ENCODE results near the gene ENG. TPM values are rescaled to one million over a fixed set of nuclear protein-coding genes. Genes with fewer than 3 reads are reported as not detected.
"Not testable (repeated sequence)": the region's sequence is repeated elsewhere in the genome, so short reads cannot be mapped to it uniquely, and the experiment has no call there.

The ENG gene
- polyA plus RNA-seq, 3 donors: 72.5 to 78.1 (median 74.0) TPM

- DNase-seq (ENCODE audit: low read depth in 3 of 3, low spot score in 2 of 3): no peak
Observed at GRCh38 chr9:127878652-127879390, 24.4 kb upstream of the ENG start.

- DNase-seq (ENCODE audit: low read depth in 3 of 3, low spot score in 2 of 3): no peak
Observed at GRCh38 chr9:127878001-127878651, 23.7 kb upstream of the ENG start.

GRCh38 chr9:127877566-127877998 is 23.1 kb upstream of the ENG start, which contains the start of gene AK1:
AK1 (minus strand) TSS chr9:127877675; CDS start chr9:127874617, 3,058 bp downstream.
- no peak for DNase-seq (ENCODE audit: low read depth in 3 of 3, low spot score in 2 of 3)

- DNase-seq (ENCODE audit: low read depth in 3 of 3, low spot score in 2 of 3): no peak
Observed at GRCh38 chr9:127876764-127877562, 22.5 kb upstream of the ENG start.

- no peak for DNase-seq (ENCODE audit: low read depth in 3 of 3, low spot score in 2 of 3)
Observed at GRCh38 chr9:127876026-127876763, 21.7 kb upstream of the ENG start.

GRCh38 chr9:127875306-127875966 is 21.0 kb upstream of the ENG start:
- DNase-seq (ENCODE audit: low read depth in 3 of 3, low spot score in 2 of 3): no peak

- no peak for DNase-seq (ENCODE audit: low read depth in 3 of 3, low spot score in 2 of 3)
Observed at GRCh38 chr9:127874301-127875221, 20.1 kb upstream of the ENG start.

GRCh38 chr9:127873886-127874285 is 19.4 kb upstream of the ENG start:
- DNase-seq (ENCODE audit: low read depth in 3 of 3, low spot score in 2 of 3): no peak

GRCh38 chr9:127873223-127873691 is 18.8 kb upstream of the ENG start:
- DNase-seq (ENCODE audit: low read depth in 3 of 3, low spot score in 2 of 3): no peak

- no peak for DNase-seq (ENCODE audit: low read depth in 3 of 3, low spot score in 2 of 3)
Observed at GRCh38 chr9:127872369-127873222, 18.1 kb upstream of the ENG start.

- no peak for DNase-seq (ENCODE audit: low read depth in 3 of 3, low spot score in 2 of 3)
Observed at GRCh38 chr9:127871531-127871930, 17.1 kb upstream of the ENG start.

GRCh38 chr9:127870887-127871286 is 16.4 kb upstream of the ENG start:
- DNase-seq (ENCODE audit: low read depth in 3 of 3, low spot score in 2 of 3): no peak

GRCh38 chr9:127870153-127870491 is 15.7 kb upstream of the ENG start:
- not testable (repeated sequence) for DNase-seq (ENCODE audit: low read depth in 3 of 3, low spot score in 2 of 3)

GRCh38 chr9:127869310-127870152 is 15.1 kb upstream of the ENG start:
- peak in 1 of 3 donors; percentile 70 for DNase-seq (ENCODE audit: low read depth in 3 of 3, low spot score in 2 of 3)

GRCh38 chr9:127868278-127868902 is 13.9 kb upstream of the ENG start:
- no peak for DNase-seq (ENCODE audit: low read depth in 3 of 3, low spot score in 2 of 3)

- DNase-seq (ENCODE audit: low read depth in 3 of 3, low spot score in 2 of 3): no peak
Observed at GRCh38 chr9:127867356-127868277, 13.2 kb upstream of the ENG start.
